Colon (tissue), 2 donors: ENCODE data around the gene DSG2.

ENCODE experiments used
- FAIRE-seq: peaks from 2 replicates; lab custom pipeline; 2012; peaks lifted over from hg19 to GRCh38; lab: Jason Lieb, UNC
- donor health status: control.
- donor health status: control.

The DSG2 gene

GRCh38 chr18:31590570-31590969 is 92.6 kb downstream of the DSG2 start:
- FAIRE-seq = no peak

DNA sequence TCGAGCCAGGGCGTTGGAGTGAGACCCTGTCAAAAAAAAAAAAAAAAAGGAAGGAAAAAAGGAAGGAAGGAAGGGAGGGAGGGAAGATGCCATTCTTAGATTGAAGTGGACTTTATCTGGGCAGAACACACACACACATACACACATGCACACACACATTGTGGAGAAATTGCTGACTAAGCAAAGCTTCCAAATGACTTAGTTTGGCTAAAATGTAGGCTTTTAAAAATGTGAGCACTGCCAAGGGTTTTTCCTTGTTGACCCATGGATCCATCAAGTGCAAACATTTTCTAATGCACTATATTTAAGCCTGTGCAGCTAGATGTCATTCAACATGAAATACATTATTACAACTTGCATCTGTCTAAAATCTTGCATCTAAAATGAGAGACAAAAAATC is 93.1 kb downstream of the DSG2 start:
- no peak for FAIRE-seq

DNA sequence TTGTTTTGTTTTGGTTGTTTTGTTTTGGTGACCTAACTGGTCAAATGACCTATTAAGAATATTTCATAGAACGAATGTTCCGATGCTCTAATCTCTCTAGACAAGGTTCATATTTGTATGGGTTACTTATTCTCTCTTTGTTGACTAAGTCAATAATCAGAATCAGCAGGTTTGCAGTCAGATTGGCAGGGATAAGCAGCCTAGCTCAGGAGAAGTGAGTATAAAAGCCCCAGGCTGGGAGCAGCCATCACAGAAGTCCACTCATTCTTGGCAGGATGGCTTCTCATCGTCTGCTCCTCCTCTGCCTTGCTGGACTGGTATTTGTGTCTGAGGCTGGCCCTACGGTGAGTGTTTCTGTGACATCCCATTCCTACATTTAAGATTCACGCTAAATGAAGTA is 93.7 kb downstream of the DSG2 start, which contains the start of gene TTR:
Gene TTR, plus strand, starts transcription at position 250 of the 400 bp plus-strand sequence. Its CDS starts 26 bp downstream, at position 276.
- no peak for FAIRE-seq

GRCh38 chr18:31592506-31593157 is 94.7 kb downstream of the DSG2 start:
- no peak for FAIRE-seq

DNA sequence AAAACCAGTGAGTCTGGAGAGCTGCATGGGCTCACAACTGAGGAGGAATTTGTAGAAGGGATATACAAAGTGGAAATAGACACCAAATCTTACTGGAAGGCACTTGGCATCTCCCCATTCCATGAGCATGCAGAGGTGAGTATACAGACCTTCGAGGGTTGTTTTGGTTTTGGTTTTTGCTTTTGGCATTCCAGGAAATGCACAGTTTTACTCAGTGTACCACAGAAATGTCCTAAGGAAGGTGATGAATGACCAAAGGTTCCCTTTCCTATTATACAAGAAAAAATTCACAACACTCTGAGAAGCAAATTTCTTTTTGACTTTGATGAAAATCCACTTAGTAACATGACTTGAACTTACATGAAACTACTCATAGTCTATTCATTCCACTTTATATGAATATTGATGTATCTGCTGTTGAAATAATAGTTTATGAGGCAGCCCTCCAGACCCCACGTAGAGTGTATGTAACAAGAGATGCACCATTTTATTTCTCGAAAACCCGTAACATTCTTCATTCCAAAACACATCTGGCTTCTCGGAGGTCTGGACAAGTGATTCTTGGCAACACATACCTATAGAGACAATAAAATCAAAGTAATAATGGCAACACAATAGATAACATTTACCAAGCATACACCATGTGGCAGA is 97.3 kb downstream of the DSG2 start:
- no peak for FAIRE-seq

DNA sequence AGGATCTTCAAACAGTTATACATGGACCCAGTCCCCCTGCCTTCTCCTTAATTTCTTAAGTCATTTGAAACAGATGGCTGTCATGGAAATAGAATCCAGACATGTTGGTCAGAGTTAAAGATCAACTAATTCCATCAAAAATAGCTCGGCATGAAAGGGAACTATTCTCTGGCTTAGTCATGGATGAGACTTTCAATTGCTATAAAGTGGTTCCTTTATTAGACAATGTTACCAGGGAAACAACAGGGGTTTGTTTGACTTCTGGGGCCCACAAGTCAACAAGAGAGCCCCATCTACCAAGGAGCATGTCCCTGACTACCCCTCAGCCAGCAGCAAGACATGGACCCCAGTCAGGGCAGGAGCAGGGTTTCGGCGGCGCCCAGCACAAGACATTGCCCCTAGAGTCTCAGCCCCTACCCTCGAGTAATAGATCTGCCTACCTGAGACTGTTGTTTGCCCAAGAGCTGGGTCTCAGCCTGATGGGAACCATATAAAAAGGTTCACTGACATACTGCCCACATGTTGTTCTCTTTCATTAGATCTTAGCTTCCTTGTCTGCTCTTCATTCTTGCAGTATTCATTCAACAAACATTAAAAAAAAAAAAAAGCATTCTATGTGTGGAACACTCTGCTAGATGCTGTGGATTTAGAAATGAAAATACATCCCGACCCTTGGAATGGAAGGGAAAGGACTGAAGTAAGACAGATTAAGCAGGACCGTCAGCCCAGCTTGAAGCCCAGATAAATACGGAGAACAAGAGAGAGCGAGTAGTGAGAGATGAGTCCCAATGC is 98.3 kb downstream of the DSG2 start:
- no peak for FAIRE-seq

DNA sequence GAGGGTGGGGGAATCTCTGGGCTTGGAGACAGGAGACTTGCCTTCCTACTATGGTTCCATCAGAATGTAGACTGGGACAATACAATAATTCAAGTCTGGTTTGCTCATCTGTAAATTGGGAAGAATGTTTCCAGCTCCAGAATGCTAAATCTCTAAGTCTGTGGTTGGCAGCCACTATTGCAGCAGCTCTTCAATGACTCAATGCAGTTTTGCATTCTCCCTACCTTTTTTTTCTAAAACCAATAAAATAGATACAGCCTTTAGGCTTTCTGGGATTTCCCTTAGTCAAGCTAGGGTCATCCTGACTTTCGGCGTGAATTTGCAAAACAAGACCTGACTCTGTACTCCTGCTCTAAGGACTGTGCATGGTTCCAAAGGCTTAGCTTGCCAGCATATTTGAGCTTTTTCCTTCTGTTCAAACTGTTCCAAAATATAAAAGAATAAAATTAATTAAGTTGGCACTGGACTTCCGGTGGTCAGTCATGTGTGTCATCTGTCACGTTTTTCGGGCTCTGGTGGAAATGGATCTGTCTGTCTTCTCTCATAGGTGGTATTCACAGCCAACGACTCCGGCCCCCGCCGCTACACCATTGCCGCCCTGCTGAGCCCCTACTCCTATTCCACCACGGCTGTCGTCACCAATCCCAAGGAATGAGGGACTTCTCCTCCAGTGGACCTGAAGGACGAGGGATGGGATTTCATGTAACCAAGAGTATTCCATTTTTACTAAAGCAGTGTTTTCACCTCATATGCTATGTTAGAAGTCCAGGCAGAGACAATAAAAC is 100.2 kb downstream of the DSG2 start:
- no peak for FAIRE-seq
